Measurements from ENCODE around the gene SLFNL1.

SLFNL1 gene

DNA sequence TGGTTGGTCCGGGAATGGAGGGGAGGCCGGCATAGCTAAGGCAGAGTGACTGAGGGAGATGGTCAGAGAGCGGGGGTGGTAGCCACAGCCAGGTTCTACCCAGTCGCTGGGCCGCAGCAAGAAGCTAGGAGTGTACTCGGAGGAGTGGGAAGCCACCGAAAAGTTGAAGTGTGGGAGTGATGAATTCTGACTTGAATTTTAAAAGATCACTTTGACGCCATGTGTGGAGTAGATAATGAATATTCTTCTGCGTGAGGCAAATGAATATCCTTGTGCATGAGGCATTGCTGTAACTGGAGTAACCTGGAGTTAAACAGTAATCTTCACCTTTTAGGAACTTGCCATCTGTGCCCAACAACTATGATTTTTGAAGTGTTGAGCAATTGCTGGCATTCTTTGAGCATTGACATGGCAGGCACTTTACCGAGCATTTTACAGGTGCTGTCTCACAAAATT is 35.2 kb downstream of the SLFNL1 start:
- no peak for DNase-seq (ENCODE audit: low read depth in 2 of 2)

DNA sequence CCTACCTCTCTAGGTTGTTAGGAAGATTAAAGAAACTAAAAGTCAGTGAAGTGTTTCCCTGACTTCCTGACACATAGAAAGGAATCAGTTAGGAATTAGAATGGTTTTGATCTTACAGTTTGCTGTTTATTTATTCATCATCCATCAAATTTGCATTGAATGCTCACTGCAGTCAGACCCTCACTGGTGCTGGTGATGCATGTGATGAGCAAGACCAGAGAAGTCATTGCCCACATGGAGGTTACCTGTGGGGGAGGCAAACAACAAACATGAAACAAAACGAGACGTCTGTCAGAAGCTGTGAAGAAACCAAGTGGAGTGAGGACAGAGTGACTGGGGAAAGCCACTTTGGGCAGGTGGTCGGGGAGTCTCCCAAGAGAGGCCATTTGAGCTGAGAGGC is 35.6 kb downstream of the SLFNL1 start:
- DNase-seq (ENCODE audit: low read depth in 2 of 2), result no peak

DNA sequence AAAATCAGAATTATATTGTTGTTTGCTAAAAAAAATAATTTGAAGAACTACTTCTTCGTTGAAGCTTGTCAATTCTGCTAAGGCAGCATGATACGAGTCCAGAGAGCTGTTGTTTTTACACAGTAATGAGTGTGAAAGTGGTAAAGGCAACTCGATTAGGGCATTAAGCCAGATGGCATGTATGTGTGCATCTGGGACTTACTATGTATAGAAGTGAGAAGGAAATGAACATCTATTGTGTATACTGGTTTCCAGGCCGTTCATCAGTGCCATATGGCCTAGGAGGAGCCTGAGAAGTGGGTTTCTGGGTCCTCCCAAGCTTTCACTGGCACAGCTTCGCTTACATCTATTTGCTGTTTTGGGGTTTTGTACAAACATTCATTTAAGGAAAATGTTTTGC is 36.4 kb downstream of the SLFNL1 start:
- no peak for DNase-seq (ENCODE audit: low read depth in 2 of 2)

DNA sequence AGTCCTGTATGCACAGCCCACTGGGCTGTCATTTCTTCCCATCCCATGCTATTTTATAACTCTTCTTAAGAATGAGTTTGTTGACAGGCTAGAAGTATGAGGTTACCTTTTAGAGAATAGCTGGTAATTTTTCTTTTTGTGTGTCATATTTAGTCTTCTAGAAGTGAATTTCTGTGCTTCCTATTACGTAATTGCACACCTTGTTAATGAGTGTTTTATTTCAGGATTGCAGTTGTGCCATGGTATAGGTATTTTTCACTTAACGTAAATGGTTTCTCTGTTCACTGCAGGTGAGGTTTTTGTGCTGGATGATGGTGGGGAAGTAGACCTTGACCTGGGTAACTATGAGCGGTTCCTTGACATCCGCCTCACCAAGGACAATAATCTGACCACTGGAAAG is 37.0 kb downstream of the SLFNL1 start:
- no peak for DNase-seq (ENCODE audit: low read depth in 2 of 2)

DNA sequence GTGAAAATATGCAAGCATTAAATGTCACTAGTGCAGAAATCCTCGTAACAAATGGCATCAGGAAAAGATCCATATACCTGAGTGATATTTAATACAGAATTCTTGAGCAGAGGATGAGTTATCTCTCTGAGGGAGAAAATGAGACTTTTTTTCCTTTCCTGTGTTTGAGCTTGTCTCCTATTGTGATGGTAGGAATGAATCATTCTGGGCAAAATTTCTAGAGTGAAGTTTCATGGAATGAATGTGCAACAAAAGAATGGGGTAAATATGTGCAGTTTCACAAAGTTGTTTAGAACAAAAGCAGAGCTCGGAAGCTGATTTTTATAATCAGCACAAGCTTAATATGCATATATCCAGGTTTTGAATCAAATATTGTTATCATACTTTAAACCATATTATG is 37.5 kb downstream of the SLFNL1 start:
- no peak for DNase-seq (ENCODE audit: low read depth in 2 of 2)

DNA sequence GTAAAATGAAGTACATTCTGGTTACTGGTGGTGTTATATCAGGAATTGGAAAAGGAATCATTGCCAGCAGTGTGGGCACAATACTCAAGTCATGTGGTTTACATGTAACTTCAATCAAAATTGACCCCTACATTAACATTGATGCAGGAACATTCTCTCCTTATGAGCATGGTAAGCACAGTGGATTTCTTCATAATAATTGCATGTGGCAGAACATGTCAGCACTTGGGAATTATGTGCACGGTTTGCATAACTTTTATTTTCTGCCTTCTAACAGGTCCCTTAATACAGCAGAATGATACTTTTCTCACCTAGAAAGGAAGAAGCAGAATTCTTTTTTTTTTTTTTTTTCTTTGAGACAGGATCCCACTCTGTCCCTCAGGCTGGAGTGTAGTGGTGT is 38.2 kb downstream of the SLFNL1 start:
- no peak for DNase-seq (ENCODE audit: low read depth in 2 of 2)

DNA sequence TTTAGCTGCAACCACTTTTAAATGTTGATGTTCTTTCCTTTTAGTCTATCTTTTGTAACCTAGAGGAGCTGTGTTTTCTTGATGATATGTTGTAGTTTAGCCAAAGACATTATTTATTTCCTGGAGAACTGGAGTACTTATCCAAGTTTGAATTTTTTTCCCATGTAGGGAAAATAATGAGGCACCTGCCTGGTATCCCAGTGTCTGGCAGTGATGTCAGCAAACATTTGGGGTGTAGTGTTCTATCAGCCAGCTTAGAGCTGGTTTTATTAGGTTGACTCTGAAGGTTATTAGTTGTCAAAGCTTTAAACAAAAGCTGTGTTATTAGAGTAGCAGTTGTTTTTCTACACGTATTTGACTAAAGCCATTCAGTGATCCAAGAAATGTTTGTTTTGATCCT is 38.8 kb downstream of the SLFNL1 start:
- no peak for DNase-seq (ENCODE audit: low read depth in 2 of 2)

DNA sequence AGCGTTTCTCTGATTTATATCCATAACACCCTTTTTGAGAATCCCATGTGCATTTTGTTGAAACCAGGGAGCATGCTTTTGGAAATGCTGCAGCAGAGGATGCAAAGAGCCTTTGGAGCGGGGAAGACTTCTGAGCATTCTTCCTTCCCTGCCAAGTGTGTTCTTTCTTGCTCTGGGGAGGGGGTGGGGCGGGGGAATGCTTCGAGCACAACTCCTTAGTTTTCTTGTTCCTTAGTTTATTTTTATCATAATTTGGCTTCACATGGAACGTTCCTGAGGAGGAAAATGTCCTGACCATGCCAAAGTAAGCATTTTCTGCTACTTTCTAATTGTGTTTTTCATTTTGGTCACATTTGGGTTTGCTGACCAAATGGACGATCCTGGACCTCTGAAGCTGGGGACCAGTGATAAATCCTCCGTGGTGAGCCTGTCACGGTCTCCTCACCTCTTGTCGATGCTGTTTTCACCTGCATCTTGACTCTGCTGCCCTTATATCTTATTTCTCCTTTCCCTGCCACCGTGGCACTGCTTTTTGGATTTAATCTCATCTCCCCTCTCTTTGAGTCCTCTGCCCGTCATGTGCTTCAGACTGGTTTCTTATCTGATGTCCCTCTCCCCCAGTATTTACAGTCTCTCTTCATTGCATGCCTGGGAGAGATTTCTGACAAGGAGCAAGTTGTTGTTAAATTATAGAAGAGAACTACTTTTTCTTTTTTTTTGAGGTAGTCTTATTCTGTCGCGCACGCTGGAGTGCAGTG is 39.7 kb downstream of the SLFNL1 start:
- no peak for DNase-seq (ENCODE audit: low read depth in 2 of 2)

DNA sequence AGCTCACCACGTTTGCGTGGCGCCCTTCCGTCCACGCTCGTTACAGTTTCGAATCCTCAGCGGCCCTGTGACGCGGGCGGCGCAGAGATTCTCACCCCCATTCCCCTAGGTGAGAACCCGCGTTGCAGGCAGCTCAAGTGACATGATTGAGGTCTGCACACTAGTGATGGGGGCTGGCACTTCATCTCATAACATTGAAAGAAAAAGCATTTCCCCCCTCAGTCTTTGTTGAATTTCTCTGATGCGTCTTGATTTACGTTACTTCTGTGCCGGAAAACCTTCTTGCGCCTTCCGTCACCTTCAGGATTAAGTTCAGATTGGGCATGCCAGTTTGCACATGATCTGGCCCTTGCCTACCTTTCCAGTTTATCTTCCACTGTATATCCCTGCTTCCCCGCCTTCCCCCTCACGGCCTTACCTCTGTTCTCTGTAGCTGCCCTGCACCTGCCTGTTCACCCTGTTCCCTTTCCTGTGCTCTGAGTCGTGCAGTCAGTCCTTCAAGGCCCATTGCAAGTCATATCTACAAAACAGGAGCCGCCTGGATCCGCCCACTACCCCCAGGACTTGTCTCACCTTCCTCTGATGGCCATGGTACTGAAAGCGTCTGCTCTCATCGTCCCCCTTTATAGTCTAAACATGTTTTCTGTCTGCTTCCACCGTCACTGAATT is 40.9 kb downstream of the SLFNL1 start:
- DNase-seq (ENCODE audit: low read depth in 2 of 2), result peak; percentile 29 to 37

DNA sequence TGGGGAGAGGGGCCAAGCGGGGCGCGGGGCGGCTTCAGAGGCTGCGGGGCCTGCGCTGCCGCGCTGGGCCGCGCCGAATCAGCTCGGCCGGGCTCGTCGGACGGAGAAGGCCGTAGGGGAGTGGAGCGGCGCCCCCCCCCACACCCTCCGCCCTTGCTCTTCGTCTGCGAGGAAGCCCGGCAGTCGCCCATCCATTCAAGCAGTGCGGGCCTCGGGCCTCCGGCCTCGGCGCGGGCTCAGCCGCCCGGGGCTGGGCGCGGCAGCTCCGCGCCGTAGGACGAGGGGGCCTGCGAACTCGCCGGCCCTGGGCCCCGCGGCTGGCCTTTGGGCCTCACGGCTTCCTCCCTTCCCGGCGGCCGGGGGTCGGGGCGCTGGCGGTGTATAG is 41.5 kb downstream of the SLFNL1 start:
- no peak for DNase-seq (ENCODE audit: low read depth in 2 of 2)

DNA sequence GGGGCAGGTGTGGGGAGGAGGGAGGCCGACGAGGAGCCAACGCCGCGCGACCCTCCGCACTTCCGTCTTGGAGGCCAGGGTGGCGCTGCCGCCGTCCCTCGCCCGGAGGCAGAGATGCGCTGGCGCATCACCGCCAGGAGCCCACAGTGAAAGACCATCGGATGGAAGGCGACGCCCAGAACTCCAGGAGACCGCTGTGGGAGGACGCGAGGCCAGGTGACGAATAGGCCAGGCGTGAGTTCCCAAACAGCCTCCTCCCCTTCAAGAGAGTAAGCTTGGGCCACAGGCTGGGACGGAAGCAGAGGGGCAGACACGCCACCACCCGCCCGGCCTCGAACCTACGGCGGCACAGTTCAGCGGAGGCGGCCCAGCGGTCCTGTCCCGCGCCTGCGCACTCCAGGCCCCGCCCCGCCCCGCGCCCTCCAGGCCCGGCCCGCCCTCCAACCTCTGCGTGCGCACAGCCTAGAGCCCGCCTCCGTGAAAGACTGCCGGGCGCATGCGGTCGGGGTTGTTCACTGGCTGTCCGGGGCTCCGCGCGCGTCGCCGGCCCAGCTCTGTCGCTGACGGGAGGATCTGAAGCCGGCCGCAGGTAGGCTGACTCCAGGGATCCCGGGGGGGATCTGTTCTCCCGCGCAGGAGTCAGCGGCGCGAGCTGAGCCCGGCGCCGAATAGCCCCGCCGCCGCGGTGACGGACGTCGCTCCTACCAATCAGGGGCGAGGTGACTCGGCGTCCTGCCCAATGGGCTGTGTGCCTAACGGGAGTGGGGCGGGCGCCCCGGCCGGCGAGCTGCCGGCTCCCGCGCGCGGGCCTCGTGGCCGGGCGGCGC is 42.1 kb downstream of the SLFNL1 start, which contains the start of gene CTPS1:
CTPS1 (plus strand) TSS at position 456 of the 827 bp plus-strand sequence. CDS start 3,595 bp downstream, outside the sequence.
- DNase-seq (ENCODE audit: low read depth in 2 of 2), result peak; percentile 92 to 95

DNA sequence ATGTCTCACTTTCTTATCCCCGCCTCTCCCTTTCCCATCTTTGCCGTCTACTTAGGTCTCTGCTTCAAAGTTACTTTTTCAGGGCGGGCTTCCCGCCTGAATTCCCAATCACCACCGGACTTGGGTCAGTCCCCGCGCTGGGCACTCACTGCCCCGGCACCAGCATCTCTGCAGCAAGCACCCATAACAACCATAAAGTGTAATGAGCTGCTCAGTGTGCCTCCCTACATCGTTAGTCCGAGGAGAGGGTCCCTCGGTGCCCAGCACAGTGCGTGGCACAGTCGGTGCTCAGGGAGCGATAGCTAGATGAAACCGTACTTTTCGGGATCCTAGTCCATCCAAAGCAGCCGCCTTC is 42.7 kb downstream of the SLFNL1 start:
- no peak for DNase-seq (ENCODE audit: low read depth in 2 of 2)

DNA sequence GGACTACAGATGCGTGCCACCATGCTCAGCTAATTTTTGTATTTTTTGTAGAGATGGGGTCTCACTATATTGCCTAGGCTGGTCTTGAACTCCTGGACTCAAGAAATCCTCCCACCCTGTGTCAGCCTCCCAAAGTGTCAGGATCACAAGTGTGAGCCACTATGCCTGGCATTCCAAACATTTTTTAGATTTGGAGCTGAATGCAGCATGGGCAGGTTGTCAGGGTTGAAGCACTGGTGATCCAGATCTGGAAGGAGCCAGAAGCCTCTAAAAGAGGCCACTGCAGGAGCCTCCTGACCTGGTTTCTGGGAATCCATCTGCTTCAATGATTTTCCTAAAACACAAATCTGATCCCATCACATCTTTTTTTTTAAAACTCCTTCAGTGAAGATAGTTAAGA is 43.8 kb downstream of the SLFNL1 start:
- DNase-seq (ENCODE audit: low read depth in 2 of 2), result no peak

DNA sequence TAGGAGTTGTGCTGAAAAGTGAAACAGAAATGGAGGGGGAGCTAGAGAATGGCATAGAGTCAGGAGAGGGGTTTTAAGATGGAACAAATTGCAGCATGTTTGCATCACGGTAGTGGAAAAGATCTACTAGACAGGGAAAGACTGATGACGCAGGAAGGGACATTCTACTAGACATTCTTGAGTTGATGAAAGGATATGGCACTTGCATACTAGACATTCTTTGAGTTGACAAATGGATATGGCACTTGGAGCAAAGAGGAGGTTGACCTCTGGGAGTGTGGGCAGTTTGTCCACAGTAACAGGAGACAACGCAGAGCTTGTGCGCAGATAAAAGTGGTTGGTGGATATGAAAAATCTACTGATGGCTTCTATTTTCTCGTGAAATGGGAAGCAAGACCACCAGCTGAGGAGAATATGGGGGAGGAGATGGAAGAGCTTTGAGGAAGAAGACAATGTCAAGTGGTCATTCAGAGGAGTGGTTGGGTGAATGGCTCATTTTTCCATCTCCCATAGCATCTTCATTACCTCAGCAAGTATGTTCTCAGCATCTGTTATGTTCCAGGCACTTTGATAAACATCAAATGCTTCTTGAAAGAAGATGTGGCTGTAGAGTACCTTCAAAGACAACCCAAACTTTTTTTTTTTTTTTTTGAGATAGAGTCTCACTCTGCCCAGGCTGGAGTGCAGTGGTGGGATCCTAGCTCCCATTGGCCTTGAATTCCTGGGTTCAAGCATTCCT is 44.4 kb downstream of the SLFNL1 start:
- no peak for DNase-seq (ENCODE audit: low read depth in 2 of 2)

DNA sequence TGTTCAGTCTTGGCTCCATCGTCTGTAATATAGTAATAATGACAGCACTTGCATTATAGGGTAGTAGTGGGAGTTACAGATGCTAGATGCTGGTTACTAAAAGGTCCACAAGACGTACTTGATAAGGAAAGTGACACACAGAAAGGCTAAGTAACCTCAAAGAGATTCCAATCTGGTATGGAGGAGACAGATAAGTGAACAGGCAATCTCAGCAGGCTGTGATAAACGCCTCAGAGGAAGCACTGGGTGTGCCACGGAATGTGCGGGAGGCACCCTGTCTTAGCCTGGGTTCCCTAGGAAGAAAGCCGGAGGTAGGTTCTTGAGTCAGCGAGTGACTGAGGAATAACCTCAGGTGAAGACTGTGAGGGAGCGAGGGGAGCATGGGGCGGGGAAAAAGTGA is 46.6 kb downstream of the SLFNL1 start:
- DNase-seq (ENCODE audit: low read depth in 2 of 2), result no peak

DNA sequence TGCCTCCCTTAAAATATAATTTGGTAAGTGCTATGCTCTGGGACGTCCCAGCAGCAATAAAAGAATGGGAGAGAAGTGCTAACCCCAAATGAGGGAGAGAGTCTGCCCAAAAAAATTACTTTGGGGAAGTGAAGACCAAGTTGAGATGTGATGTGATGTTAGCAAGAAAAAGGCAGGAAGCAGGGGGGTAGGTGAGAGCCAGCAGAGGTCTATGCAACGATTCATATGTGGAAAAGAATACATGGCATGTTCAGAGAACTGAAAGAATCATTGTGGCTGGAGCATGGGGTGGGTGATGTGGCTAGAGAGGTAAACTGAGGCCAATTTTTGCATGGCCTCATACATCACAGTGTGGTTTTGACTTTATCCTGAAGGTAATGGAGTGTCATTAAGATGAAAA is 47.6 kb downstream of the SLFNL1 start:
- no peak for DNase-seq (ENCODE audit: low read depth in 2 of 2)

DNA sequence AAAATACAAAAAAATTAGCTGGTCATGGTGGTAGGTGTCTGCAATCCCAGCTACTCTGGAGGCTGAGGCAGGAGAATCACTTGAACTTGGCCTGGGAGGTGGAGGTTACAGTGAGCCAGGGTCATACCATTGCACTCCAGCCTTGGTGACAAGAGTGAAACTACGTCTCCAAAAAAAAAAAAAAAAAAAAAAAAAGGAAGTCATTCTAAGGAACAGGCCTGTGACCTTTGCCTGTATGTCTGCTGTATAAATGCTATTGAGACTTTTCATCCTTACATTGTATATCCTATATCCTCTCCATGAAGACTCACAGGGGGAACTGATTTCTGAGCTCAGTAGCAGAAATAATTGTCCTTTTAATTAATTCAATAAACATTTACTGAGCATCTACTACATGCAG is 49.6 kb downstream of the SLFNL1 start:
- no peak for DNase-seq (ENCODE audit: low read depth in 2 of 2)

DNA sequence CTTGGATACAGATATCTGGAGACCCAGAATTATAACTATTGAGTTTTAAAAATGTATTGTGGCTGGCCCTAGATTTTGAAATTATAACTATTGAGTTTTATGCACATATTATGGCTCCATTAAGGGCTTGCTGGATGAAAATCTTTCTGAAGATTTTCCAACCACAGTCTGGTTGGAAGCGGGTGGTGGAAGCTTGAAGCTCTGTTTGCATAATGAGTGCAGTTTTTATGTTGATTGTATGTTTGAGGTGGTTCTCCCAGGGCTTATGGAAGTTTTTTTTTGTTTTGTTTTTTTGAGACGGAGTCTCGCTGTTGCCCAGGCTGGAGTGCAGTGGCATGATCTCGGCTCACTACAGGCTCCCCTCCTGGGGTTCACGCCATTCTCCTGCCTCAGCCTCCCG is 52.1 kb downstream of the SLFNL1 start:
- no peak for DNase-seq (ENCODE audit: low read depth in 2 of 2)

DNA sequence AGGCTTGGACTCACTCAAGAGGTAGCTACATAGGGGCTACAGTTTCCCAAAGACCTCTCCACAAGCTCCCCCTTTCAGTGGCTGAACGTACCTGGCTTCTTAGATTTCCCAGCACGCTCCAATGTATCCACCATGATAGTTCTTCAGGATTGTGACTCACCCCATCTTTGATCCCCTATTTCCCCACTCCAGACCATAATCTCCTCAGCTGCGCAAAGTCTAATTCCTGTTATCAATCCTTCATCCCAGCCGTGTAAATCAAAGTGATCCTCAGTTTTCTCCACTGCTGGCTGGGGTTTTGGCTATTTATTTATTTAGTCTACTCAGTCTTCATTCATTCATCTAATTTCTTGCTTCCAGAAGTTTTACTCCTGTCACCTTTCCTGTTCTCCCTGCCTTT is 55.1 kb downstream of the SLFNL1 start:
- DNase-seq (ENCODE audit: low read depth in 2 of 2), result no peak
